Neuronal stem cell (in vitro differentiated cells): ENCODE data around the gene POLR1G.

Experiments
- DNase-seq: peaks from one replicate; pipeline ENCODE4 v3.0.0-alpha.2; 2013; ENCODE audit warnings: low spot score
- H2AFZ ChIP-seq: one replicate; pipeline ENCODE4 v1.6.1; 2013; ENCODE audit warnings: mild to moderate bottlenecking, low read length, inconsistent platforms
- H2AK5ac ChIP-seq: 2 replicates; pipeline ENCODE4 v1.6.1; 2013; ENCODE audit warnings: low read depth, mild to moderate bottlenecking, inconsistent platforms, low read length, moderate library complexity, mixed read lengths
- H2BK120ac ChIP-seq: 2 replicates; pipeline ENCODE4 v1.6.1; 2013; ENCODE audit warnings: low read depth, mild to moderate bottlenecking, inconsistent platforms, low read length, moderate library complexity, mixed read lengths
- H2BK12ac ChIP-seq: one replicate; pipeline ENCODE4 v1.6.1; 2013; ENCODE audit warnings: low read length, inconsistent platforms
- H2BK15ac ChIP-seq: 2 replicates; pipeline ENCODE4 v1.6.1; 2013; ENCODE audit warnings: mild to moderate bottlenecking, low read length, inconsistent platforms, mixed read lengths
- H2BK5ac ChIP-seq: one replicate; pipeline ENCODE4 v1.6.1; 2013; ENCODE audit warnings: inconsistent platforms, mild to moderate bottlenecking, low read length, moderate library complexity
- H3K14ac ChIP-seq: one replicate; pipeline ENCODE4 v1.6.1; 2013; ENCODE audit warnings: low read length, inconsistent platforms
- H3K18ac ChIP-seq: 2 replicates; pipeline ENCODE4 v1.6.1; 2013; ENCODE audit warnings: low read length, inconsistent platforms
- H3K23ac ChIP-seq: 2 replicates; pipeline ENCODE4 v1.6.1; 2013; ENCODE audit warnings: low read depth, mild to moderate bottlenecking, mixed read lengths, low read length, inconsistent platforms; ENCODE audit not compliant: poor library complexity
- H3K27ac ChIP-seq: replicated peaks from 3 replicates; pipeline ENCODE4 v1.5.1; 2013; ENCODE audit warnings: low read length, inconsistent platforms
- H3K27me3 ChIP-seq, 3 experiments: 2 replicates each; pipeline ENCODE4 v1.6.1; 2013; ENCODE audit warnings: low read length in 3 of 3, mild to moderate bottlenecking in 2 of 3, inconsistent platforms in 1 of 3, low read depth in 1 of 3, mixed read lengths in 1 of 3, moderate library complexity in 1 of 3; ENCODE audit not compliant: control insufficient read depth in 3 of 3, insufficient read depth in 3 of 3
- H3K36me3 ChIP-seq, 2 donors: replicated peaks in 1 of 2; 2 replicates each; pipeline ENCODE4 v1.6.1; 2013; ENCODE audit warnings: low read length in 2 of 2; ENCODE audit not compliant: control insufficient read depth in 2 of 2, insufficient read depth in 2 of 2
- H3K4ac ChIP-seq: 2 replicates; pipeline ENCODE4 v1.6.1; 2013; ENCODE audit warnings: inconsistent platforms, mild to moderate bottlenecking, low read length, moderate library complexity
- H3K4me1 ChIP-seq, 2 donors: 1 replicate in 1 of 2; 2 replicates in 1 of 2; pipeline ENCODE4 v1.6.1; 2013; ENCODE audit warnings: low read length in 2 of 2, low read depth in 1 of 2; ENCODE audit not compliant: control insufficient read depth in 2 of 2, insufficient read depth in 1 of 2
- H3K4me2 ChIP-seq: one replicate; pipeline ENCODE4 v1.6.1; 2013; ENCODE audit warnings: mild to moderate bottlenecking, low read length, inconsistent platforms; ENCODE audit not compliant: insufficient read depth, poor library complexity, severe bottlenecking
- H3K4me3 ChIP-seq, 2 donors: 2 replicates each; pipeline ENCODE4 v1.5.1; 2013; ENCODE audit warnings: low read length in 2 of 2, mild to moderate bottlenecking in 2 of 2, inconsistent platforms in 1 of 2, moderate library complexity in 1 of 2
- H3K79me1 ChIP-seq: one replicate; pipeline ENCODE4 v1.6.1; 2013; ENCODE audit warnings: low read depth, mild to moderate bottlenecking, inconsistent platforms, low read length, moderate library complexity
- H3K9ac ChIP-seq: one replicate; pipeline ENCODE4 v1.6.1; 2013; ENCODE audit warnings: mild to moderate bottlenecking, low read depth, low read length, inconsistent platforms; ENCODE audit not compliant: poor library complexity
- H3K9me3 ChIP-seq, 2 donors: replicated peaks in 1 of 2; 2 replicates each; pipeline versions ENCODE3 to v1.6.1; 2013; ENCODE audit warnings: low read length in 2 of 2, mild to moderate bottlenecking in 2 of 2, inconsistent platforms in 1 of 2, low read depth in 1 of 2, mixed read lengths in 1 of 2, moderate library complexity in 1 of 2; ENCODE audit not compliant: control insufficient read depth in 2 of 2, insufficient read depth in 1 of 2
- H4K8ac ChIP-seq: one replicate; pipeline ENCODE4 v1.6.1; 2013; ENCODE audit warnings: low read depth, mild to moderate bottlenecking, inconsistent platforms, low read length, moderate library complexity
- H4K91ac ChIP-seq: one replicate; pipeline ENCODE4 v1.6.1; 2013; ENCODE audit warnings: low read length, low read depth, mild to moderate bottlenecking, inconsistent platforms; ENCODE audit not compliant: poor library complexity
- WGBS, 2 donors: extraction: QIAGEN DNeasy Blood & Tissue Kit; methylation state at CpG; one replicate each; pipeline ENCODE4 v1.1.7; 2013; ENCODE audit warnings: missing lambda C conversion rate in 2 of 2, mixed read lengths in 1 of 2; ENCODE audit not compliant: insufficient read length in 2 of 2, insufficient replicate concordance in 1 of 2; ENCODE audit errors: extremely low coverage in 2 of 2; 5-methylcytosine and 5-hydroxymethylcytosine counted together

POLR1G gene

GRCh38 chr19:45446944-45447343 lies 40.5 kb downstream of the POLR1G start:
- no peak overlapping the region for H2AFZ ChIP-seq
- no peak overlapping the region for H2BK15ac ChIP-seq
- no peak overlapping the region for H3K9ac ChIP-seq
- H3K14ac ChIP-seq, result no peak overlapping the region
- H3K23ac ChIP-seq, result no peak overlapping the region
- no peak overlapping the region for H2BK12ac ChIP-seq
- H2BK5ac ChIP-seq, result no peak overlapping the region
- no peaks in the 10 kb centered on the region for H3K79me1 ChIP-seq
- H4K91ac ChIP-seq, result no peak overlapping the region
- no peak overlapping the region for H3K4me2 ChIP-seq
- peaks cover 0 to 7% of the 10 kb centered on the region in 2 donors for H3K9me3 ChIP-seq
- H4K8ac ChIP-seq, result no peak overlapping the region
- H3K4ac ChIP-seq, result no peak overlapping the region
- no peak overlapping the region for H3K4me3 ChIP-seq
- H2AK5ac ChIP-seq, result no peak overlapping the region
- H2BK120ac ChIP-seq, result no peak overlapping the region
- peaks cover 0 to 7% (median 0%) of the 10 kb centered on the region in 3 experiments for H3K27me3 ChIP-seq
- WGBS, 2 donors, result no CpG with 5 or more reads among the region's 7 CpGs
- peak overlapping the region; percentile 31 for H3K18ac ChIP-seq
- no peaks in the 10 kb centered on the region for H3K36me3 ChIP-seq
- no peak overlapping the region for H3K27ac ChIP-seq
- no peak for DNase-seq
- H3K4me1 ChIP-seq, result peaks cover 13 to 31% of the 10 kb centered on the region in 2 donors

GRCh38 chr19:45448425-45448756 lies 41.9 kb downstream of the POLR1G start:
- no peak overlapping the region for H3K9ac ChIP-seq
- H3K27ac ChIP-seq, result no peak overlapping the region
- H4K8ac ChIP-seq, result no peak overlapping the region
- H2BK15ac ChIP-seq, result no peak overlapping the region
- no peak for DNase-seq
- no peak overlapping the region for H4K91ac ChIP-seq
- peaks cover 0 to 7% (median 0%) of the 10 kb centered on the region in 3 experiments for H3K27me3 ChIP-seq
- no peak overlapping the region for H2BK12ac ChIP-seq
- no peak overlapping the region for H3K4ac ChIP-seq
- H3K4me3 ChIP-seq, result no peak overlapping the region
- no peak overlapping the region for H3K18ac ChIP-seq
- peaks cover 8 to 26% of the 10 kb centered on the region in 2 donors for H3K4me1 ChIP-seq
- no peaks in the 10 kb centered on the region for H3K79me1 ChIP-seq
- peaks cover 0 to 7% of the 10 kb centered on the region in 2 donors for H3K9me3 ChIP-seq
- H3K36me3 ChIP-seq, result no peaks in the 10 kb centered on the region
- H3K14ac ChIP-seq, result no peak overlapping the region
- H3K23ac ChIP-seq, result no peak overlapping the region
- no peak overlapping the region for H2BK5ac ChIP-seq
- WGBS, 2 donors, result no CpG with 5 or more reads among the region's 3 CpGs
- no peak overlapping the region for H2AFZ ChIP-seq
- no peak overlapping the region for H3K4me2 ChIP-seq
- no peak overlapping the region for H2BK120ac ChIP-seq
- no peak overlapping the region for H2AK5ac ChIP-seq

- Histone ChIP-seq H3K14ac (no peak overlapping the region), H2BK5ac (no peak overlapping the region), H3K4me2 (no peak overlapping the region), H3K23ac (no peak overlapping the region), H2AK5ac (no peak overlapping the region), H3K79me1 (no peaks in the 10 kb centered on the region), H3K18ac (no peak overlapping the region), H2BK15ac (no peak overlapping the region), H4K91ac (no peak overlapping the region), H3K27me3 (peaks cover 0 to 7% (median 0%) of the 10 kb centered on the region in 3 experiments), H3K4ac (no peak overlapping the region), H2AFZ (no peak overlapping the region), H3K9me3 (peaks cover 0 to 7% of the 10 kb centered on the region in 2 donors), H3K4me3 (no peak overlapping the region), H2BK12ac (no peak overlapping the region), H2BK120ac (no peak overlapping the region), H3K4me1 (peaks cover 8 to 22% of the 10 kb centered on the region in 2 donors), H3K9ac (no peak overlapping the region), H4K8ac (no peak overlapping the region), H3K36me3 (no peaks in the 10 kb centered on the region), H3K27ac (no peak overlapping the region)
- DNase-seq, result no peak
- WGBS, 2 donors, result no CpG with 5 or more reads among the region's 7 CpGs
Observed at GRCh38 chr19:45448887-45449299, 42.4 kb downstream of the POLR1G start.

- H3K4ac ChIP-seq, result no peak overlapping the region
- no peak overlapping the region for H3K27ac ChIP-seq
- peak overlapping the region; percentile 50 to 78 for H3K4me3 ChIP-seq
- peak overlapping the region; percentile 47 for H2AFZ ChIP-seq
- no peak overlapping the region for H2BK5ac ChIP-seq
- WGBS, 2 donors, result no CpG with 5 or more reads among the region's 5 CpGs
- no peak overlapping the region for H4K91ac ChIP-seq
- H3K27me3 ChIP-seq, result peaks cover 0 to 7% (median 0%) of the 10 kb centered on the region in 3 experiments
- H3K79me1 ChIP-seq, result no peaks in the 10 kb centered on the region
- no peak overlapping the region for H2BK15ac ChIP-seq
- H3K23ac ChIP-seq, result no peak overlapping the region
- H3K18ac ChIP-seq, result no peak overlapping the region
- H3K9ac ChIP-seq, result no peak overlapping the region
- no peak overlapping the region for H2BK120ac ChIP-seq
- no peak overlapping the region for H4K8ac ChIP-seq
- DNase-seq, result no peak
- no peaks in the 10 kb centered on the region for H3K36me3 ChIP-seq
- peaks cover 3 to 17% of the 10 kb centered on the region in 2 donors for H3K4me1 ChIP-seq
- H3K14ac ChIP-seq, result no peak overlapping the region
- peak overlapping the region; percentile 45 for H3K4me2 ChIP-seq
- H2BK12ac ChIP-seq, result no peak overlapping the region
- H2AK5ac ChIP-seq, result no peak overlapping the region
- H3K9me3 ChIP-seq, result peaks cover 0 to 7% of the 10 kb centered on the region in 2 donors
Observed at GRCh38 chr19:45450012-45450333, 43.5 kb downstream of the POLR1G start.
